ENCODE data around the gene NECAB3. TPM values are rescaled to one million over a fixed set of nuclear protein-coding genes. Genes with fewer than 3 reads are reported as not detected.
A peak's percentile ranks its signal among the peaks of the same experiment; 100 is the strongest.

NECAB3 gene
- total and polyA plus RNA-seq, 2 of the 13 experiments (the other 11 are each of a cell fraction or from before 2014, with no cell fraction given), result 61.5 to 65.5 TPM

- TF ChIP-seq, protein P1, sequence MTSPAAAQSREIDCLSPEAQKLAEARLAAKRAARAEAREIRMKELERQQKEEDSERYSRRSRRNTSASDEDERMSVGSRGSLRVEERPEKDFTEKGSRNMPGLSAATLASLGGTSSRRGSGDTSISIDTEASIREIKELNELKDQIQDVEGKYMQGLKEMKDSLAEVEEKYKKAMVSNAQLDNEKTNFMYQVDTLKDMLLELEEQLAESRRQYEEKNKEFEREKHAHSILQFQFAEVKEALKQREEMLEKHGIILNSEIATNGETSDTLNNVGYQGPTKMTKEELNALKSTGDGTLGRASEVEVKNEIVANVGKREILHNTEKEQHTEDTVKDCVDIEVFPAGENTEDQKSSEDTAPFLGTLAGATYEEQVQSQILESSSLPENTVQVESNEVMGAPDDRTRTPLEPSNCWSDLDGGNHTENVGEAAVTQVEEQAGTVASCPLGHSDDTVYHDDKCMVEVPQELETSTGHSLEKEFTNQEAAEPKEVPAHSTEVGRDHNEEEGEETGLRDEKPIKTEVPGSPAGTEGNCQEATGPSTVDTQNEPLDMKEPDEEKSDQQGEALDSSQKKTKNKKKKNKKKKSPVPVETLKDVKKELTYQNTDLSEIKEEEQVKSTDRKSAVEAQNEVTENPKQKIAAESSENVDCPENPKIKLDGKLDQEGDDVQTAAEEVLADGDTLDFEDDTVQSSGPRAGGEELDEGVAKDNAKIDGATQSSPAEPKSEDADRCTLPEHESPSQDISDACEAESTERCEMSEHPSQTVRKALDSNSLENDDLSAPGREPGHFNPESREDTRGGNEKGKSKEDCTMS (CRISPR knock-in tag; conservative IDR thresholded peaks at IDR 0.05), result no peak
- peak; percentile 31 for TF ChIP-seq ZNF407 (CRISPR knock-in tag; IDR thresholded peaks at IDR 0.05; ENCODE audit: not compliant biosample characterization)
- TF ChIP-seq, protein P2, sequence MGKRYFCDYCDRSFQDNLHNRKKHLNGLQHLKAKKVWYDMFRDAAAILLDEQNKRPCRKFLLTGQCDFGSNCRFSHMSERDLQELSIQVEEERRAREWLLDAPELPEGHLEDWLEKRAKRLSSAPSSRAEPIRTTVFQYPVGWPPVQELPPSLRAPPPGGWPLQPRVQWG (CRISPR knock-in tag; IDR thresholded peaks at IDR 0.05; ENCODE audit: borderline replicate concordance, low read depth), result no peak
- TF ChIP-seq KLF11 (CRISPR knock-in tag; IDR thresholded peaks at IDR 0.05), result peak; percentile 90
- TF ChIP-seq SNRNP70 (IDR thresholded peaks at IDR 0.05; ENCODE audit: low read depth, low read length), result no peak
- no peak for TF ChIP-seq ELK4 (CRISPR knock-in tag; IDR thresholded peaks at IDR 0.05; ENCODE audit: borderline replicate concordance)
- peak; percentile 23; the same call in 1 of the 2 replicates for TF ChIP-seq MIER3 (CRISPR knock-in tag; IDR thresholded peaks at IDR 0.05; ENCODE audit: borderline replicate concordance)
- TF ChIP-seq SIX4 (CRISPR knock-in tag; IDR thresholded peaks at IDR 0.05), result 0 out of 2 replicates have a peak, but pooled peaks have one; percentile 25
- peak; percentile 74 for TF ChIP-seq REPIN1 (CRISPR knock-in tag; IDR thresholded peaks at IDR 0.05; ENCODE audit: borderline replicate concordance, low read depth)
- TF ChIP-seq ZNF776 (CRISPR knock-in tag; IDR thresholded peaks at IDR 0.05), result peak; percentile 93
- 0 out of 2 replicates have a peak, but pooled peaks have one; percentile 29 for TF ChIP-seq ZC3H4 (CRISPR knock-in tag; IDR thresholded peaks at IDR 0.05; ENCODE audit: borderline replicate concordance)
- no peak for TF ChIP-seq ZSCAN22 (CRISPR knock-in tag; IDR thresholded peaks at IDR 0.05)
- TF ChIP-seq SNAPC5 (CRISPR knock-in tag; IDR thresholded peaks at IDR 0.05; ENCODE audit: borderline replicate concordance), result peak; percentile 83
- TF ChIP-seq MEIS2 (CRISPR knock-in tag; IDR thresholded peaks at IDR 0.05), result peak; percentile 74
- TF ChIP-seq SNAI1 (CRISPR knock-in tag; IDR thresholded peaks at IDR 0.05; ENCODE audit: borderline replicate concordance), result 0 out of 2 replicates have a peak, but pooled peaks have one; percentile 58
- TF ChIP-seq NCOA5 (CRISPR knock-in tag; IDR thresholded peaks at IDR 0.05), result no peak
Observed at GRCh38 chr20:33686100-33686983, 12.1 kb upstream of the NECAB3 start, which contains the start of gene E2F1 (continued).
